Activated T-cell treated with anti-CD3 and anti-CD28 coated beads, Interleukin-2, amount 50 U/mL, for 1 hour (primary cell): ENCODE data around the gene DNM3.
"Not testable (repeated sequence)": the region's sequence is repeated elsewhere in the genome, so short reads cannot be mapped to it uniquely, and the experiment has no call there.

Experiments
- DNase-seq: peaks from one replicate; pipeline ENCODE4 v3.0.0-alpha.2; 2020

DNM3 gene

DNA sequence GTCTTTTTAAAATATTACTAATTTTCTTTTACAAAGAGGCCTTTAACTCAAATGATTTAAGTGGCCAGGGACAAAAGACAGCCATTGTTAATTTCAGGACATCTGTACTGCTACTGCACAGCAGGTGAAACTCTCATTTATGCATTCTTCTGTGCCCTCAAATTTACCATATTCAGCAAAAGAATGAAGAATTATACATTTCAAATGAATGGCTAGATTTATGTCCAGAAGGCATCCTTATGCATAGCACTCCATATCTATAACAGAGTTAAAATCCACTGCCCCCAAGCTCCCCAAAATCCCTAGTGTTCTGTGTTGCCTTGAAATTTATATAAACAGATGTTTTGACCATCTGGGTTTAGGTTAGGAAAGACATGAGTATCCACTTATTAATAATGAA is 202.6 kb downstream of the DNM3 start:
- no peak for DNase-seq

DNA sequence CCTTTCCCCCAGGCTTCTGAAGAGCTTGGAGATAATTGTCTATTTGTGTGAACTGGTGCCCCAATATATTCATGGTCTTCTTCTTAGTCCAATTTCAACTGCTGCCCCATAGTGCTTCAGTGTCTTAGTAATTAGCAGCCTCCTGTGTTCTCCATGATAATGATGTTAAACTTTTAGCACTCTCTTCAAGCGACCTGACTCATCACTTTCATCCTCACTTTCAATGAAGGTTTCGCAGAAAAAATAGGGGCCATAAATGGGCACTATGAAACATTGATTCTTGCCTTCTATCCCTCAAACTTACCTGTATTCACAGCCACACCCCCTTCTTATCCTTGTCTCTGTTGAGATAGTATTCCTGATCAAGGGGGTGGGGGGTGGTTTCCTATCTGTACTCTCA is 210.6 kb downstream of the DNM3 start:
- no peak for DNase-seq

DNA sequence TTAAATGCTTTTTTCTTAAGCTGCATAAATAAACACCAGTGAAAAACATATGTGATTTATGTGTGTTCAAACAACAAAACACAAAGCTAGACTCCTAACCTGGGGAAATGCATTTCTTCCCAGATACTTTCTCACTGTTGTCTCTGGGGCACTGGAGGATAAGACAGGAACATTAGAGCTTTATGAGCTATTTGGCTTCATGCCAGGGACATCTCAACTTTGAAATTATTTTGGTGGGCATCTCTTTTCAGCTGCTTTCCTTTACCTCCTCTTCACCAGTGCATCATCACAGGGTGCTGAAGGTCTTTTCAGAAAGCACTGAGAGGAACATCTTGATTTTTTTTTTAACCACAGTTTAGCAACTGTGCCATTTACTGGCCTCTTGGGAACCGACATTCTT is 212.9 kb downstream of the DNM3 start:
- no peak for DNase-seq

DNA sequence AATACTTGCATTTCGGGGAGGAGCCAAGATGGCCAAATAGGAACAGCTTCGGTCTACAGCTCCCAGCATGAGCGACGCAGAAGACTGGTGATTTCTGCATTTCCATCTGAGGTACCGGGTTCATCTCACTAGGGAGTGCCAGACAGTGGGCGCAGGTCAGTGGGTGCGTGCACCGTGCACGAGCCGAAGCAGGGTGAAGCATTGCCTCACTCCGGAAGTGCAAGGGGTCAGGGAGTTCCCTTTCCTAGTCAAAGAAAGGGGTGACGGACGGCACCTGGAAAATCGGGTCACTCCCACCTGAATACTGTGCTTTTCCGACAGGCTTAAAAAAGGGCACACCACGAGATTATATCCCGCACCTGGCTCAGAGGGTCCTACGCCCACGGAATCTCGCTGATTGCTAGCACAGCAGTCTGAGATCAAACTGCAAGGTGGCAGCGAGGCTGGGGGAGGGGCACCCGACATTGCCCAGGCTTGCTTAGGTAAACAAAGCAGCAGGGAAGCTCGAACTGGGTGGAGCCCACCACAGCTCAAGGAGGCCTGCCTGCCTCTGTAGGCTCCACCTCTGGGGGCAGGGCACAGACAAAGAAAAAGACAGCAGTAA is 214.6 kb downstream of the DNM3 start:
- DNase-seq, result not testable (repeated sequence)

DNA sequence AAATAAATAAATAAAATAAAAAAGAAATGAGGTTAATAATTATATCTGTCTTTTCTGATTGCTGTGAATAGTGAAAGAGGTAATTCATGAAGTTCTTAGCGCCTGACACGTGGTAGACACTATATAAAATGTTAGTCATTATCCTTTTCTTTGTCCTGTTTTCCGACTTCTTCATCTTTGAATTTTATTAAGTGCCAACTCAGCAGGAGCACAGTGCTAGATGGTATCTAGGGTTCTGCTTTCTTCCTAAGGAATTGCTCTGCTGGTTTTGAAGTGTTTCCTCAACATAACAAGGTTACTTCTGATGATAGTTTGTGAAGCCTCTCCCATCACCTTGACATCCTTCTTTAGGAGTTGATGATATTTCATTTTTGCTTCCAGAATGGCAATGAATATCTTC is 227.0 kb downstream of the DNM3 start:
- DNase-seq, result no peak

DNA sequence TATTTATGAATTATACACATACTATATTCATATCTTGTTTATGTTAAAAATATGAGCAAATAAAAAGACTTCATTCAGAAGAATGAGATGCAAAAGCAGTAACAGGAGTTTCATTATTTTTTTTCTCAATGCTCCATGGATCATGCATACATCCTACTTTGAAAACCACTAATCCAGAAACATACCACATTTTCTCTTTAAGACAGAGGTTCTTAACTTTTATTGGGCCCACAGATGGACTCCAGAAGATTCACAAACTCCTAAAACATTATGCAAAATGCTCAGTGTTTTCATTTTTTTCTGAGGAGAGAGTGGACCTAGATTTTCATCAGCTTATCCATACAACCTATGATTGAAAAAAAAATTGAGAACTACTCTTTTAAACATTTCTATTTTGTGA is 227.8 kb downstream of the DNM3 start:
- no peak for DNase-seq

DNA sequence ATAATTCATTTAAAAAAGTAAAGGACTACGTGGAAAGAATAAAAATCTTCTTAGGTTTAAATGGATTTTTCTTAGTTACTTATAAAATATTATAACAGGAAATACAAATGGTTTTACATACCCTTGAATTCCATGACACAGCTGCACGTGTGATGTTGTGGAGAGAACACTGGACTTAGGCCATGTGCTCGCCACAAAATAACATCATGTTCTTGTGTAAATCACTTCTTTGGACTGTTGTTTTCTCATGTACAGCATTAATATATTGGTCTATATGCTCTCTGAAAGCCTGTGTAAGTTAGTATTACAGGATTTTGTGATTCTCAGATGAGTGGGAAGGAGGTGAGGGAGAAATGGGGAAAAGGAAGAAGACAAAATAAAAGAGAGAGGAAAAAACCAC is 228.2 kb downstream of the DNM3 start:
- DNase-seq, result no peak

DNA sequence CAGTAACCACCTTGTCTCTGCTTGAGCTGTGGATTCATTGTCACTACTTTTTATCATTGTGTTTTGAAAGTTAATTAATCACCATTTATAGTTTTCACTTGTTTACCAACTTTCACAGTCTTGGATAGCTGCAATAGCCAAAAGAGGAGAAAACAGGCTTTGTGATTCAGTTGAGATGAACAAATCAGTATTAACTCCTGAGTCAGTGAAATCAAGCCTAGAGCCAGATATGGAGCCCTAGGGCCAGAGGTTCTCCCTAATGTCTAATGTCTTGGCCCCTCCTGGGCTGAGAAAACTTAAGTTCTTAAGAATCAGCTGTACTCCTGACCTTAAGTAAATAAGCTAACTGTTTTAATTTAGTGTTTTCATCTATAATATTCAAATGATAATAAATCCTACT is 228.8 kb downstream of the DNM3 start:
- DNase-seq, result no peak

DNA sequence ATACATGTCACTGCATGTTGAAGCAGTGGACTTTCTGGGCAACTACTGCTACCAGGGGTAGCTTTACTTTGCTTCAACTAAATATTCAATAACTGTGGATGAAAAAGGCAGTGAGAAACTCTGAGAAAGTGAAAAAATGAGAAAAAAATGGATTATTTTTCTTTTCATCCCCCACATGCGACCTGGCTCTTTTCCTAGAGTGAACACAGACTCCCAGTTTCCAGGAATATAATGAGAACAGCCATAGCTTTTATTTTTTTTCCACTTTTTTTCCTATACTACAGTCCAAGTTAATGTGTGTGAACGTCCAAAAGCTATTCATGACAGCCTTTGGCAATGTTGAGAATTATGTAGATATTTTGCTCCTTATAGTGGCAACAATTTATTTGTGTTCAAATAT is 230.4 kb downstream of the DNM3 start:
- no peak for DNase-seq

DNA sequence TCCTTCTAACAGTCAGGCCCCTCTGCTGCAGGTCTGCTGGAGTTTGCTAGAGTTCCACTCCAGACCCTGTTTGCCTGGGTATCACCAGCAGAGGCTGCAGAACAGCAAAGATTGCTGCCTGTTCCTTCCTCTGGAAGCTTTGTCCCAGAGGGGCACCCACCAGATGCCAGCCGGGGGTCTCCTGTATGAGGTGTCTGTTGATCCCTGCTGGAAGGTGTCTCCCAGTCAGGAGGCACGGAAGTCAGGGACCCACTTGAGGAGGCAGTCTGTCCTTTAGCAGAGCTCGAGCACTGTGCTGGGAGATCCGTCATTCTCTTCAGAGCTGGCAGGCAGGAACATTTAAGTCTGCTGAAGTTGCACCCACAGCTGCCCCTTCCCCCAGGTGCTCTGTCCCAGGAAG is 238.6 kb downstream of the DNM3 start:
- DNase-seq, result not testable (repeated sequence)

DNA sequence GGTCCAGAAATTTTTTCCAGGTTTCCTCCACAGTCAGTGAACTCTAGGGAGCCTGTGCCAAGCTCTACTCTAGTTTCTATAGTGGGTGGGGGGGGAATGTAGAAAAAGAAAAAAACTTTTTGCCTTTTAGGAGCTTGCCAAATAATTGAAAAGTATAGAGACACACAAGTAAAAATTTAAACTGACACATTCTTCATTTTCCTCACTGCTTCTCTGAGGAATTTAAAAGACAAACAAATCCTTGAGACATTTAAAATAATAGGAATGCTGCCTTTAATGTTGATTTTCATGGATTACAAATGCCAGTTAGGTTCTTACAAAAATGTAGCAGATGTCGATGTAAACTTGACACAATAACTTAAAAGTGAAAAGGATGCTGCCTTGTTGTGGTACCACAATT is 241.9 kb downstream of the DNM3 start:
- no peak for DNase-seq

DNA sequence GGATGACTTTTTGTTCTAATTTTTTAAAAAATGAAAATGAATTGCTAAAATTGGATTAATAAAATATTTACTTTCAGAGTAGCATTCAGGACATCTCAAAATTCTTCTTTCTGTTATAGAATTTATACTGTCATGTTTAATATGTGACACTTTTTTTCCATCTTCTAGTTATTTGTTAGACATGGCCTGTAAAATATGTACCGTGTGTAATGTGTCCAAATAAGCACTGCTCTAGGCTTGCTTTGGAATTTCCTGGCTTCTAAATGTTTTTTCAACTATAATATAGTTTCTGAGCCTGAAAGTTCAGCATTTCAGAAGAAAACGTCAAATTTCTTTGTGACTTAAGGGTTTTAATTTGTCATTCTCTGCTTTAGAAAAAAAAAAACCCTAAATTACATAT is 243.6 kb downstream of the DNM3 start:
- no peak for DNase-seq

DNA sequence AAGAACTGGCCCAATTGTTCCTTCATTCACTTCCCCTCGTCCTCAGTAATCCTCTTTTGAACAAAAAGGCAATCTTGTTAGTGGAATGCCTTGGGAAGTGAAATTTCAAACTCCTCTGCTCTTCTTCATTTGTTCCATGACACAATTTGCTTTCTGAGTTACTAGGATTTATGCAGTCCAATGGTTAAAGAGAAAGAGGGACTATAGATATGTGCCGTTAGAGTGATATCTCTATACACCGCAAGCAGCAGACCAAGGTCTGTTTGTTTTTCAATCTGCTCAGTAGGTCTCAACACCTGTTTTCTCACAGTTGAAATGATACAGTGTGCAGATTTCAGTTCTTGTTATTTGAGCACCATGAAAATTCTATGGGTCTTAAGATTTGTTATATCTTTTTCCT is 244.0 kb downstream of the DNM3 start:
- DNase-seq, result no peak

DNA sequence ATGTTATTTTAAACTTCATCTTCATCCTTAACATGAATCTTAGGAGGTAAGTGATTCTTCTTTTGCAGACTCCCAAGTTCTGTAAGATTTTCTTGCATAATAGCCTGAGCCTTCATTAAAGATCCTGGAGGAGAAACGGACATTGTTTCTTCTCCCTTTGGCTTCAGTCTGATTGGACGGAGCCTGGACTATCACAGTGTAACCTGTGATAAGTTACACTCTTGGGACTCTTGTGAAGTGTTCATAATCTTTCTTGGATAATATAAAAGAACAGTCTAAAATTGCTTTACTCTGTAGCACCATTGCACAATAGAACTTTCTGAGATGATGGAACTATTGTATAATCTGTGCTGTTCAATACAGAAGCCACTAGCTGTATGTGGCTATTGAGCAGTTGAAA is 244.8 kb downstream of the DNM3 start:
- no peak for DNase-seq

DNA sequence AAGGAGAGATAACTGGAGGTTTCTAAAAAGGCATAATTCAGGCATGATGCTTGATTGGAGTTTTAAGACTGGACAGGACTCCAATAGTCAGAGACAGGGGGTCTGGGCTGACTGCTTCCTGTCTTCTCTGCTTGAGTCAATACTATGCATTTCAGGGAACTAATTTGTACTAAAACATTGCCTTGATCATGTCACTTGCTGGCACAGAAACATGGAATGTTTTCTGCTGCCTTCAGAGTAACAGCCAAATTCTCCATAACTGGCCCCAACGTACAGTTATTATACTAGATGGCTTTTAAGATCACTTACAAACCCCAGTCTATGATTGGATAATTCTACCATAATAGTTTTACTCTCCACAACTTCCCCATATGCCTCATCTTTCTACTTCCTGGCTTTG is 247.0 kb downstream of the DNM3 start:
- no peak for DNase-seq

DNA sequence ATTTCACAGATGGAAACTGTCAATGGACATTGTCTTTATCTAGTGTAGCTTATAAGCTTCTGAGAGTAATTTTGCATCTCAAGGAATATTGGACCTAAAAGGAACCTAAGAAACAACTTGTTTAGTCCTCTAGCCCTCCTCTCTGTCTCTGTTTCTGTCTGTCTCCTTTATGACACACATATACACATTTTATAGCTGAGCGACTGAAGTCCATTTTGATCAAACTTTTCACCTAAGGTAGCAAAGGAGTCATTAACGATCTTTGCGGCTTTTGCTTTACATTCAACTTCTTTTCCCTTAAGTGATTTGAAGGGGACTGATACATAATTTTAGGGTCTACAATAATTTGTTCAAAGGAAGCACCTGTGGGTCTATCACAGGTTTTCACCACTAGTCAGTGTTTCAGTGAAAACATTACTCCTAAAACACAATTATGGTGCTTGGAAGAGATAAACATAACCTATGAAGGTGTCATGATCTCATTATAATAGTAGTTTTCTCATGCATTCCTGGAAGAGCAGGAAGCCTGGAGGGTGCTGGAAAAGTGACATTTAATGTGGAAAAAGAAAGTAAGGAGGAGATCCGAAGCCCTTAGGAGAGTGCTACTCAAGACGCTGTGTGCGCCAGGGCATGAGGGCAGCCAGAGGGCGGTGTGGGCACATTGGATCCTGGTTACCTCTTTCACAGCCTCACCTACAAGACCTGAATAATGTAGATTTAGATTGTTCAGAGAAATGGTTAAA is 248.6 kb downstream of the DNM3 start:
- DNase-seq, result peak; percentile 56

DNA sequence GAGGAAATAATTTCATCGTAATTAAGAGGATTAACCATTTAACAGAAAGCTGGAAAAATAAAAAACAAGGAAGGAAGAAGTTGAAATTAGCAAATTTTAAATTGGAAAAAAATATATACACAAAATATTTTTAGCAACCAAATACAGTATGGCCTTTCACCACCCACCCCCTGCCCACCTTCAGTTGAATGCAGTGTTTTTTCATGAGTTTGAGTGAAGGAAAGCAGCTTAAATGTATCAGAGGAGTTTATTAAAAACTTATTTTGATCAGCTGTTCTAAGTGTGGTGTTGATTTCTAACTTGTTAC is 249.2 kb downstream of the DNM3 start:
- DNase-seq, result no peak

DNA sequence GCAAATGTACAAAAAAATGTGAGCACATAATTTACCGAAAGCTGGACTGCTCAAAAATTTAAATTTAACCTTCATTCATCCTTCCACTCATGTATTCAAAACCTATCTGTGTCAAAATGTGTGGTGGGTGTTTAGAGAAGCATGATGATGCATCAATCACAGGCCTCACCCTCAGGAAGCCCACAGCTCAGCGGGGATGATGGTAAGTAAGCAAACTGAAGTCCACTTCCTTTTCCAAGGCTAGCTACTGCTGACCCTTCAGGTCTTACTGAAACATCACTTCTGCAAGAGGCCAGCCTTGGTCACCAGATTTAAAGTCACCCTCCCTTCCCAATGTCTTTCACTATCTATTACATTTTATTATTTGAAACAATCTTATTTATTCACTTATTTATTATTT is 254.5 kb downstream of the DNM3 start:
- no peak for DNase-seq

DNA sequence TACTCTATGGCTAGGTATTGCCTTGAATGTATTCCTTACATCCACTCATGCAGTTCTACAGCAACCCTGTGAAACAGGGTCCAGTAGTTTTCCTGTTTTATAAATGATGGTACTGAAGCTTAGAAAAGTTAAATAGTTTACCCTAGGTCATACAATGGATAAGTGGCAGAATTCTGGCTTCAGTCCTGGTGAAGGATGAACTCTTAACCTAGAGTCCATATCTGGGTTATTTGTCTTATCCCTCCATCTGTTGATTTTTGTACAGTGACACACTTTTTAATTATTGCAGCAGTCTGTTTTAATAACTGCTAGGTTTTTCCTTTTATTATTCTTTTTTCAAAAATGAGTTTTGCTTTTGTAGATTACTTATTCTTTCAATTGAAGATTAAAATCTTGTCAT is 263.9 kb downstream of the DNM3 start:
- no peak for DNase-seq

DNA sequence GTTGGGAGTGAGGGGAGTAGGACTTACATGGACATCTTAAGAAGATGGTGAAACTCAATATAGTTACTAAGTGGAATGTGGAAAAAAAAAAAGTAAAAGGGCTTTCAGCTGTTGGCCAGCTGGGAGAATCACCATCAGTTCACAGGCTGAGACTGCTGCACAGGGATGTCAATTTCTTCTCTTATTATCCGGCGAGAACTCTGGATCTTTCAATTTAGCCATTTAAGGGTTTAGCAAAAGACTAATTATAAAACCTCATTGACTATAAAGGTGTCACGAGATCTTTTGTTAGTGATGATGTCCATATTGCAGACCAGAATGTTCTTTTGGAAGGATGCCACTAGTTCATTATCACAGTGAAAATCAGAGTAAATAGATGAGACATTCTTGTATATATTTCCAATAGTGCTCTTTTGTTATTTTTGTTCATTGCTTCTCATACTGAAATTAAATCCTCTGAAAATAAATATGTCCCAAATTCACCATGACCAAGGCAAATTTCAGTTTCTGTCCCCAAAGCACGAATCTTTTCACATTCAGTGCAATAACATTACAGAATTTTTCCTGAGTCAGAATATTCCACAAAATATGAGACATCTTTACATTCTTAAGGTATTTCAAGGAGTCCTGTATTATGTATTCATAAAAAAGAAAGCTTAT is 266.1 kb downstream of the DNM3 start:
- no peak for DNase-seq

DNA sequence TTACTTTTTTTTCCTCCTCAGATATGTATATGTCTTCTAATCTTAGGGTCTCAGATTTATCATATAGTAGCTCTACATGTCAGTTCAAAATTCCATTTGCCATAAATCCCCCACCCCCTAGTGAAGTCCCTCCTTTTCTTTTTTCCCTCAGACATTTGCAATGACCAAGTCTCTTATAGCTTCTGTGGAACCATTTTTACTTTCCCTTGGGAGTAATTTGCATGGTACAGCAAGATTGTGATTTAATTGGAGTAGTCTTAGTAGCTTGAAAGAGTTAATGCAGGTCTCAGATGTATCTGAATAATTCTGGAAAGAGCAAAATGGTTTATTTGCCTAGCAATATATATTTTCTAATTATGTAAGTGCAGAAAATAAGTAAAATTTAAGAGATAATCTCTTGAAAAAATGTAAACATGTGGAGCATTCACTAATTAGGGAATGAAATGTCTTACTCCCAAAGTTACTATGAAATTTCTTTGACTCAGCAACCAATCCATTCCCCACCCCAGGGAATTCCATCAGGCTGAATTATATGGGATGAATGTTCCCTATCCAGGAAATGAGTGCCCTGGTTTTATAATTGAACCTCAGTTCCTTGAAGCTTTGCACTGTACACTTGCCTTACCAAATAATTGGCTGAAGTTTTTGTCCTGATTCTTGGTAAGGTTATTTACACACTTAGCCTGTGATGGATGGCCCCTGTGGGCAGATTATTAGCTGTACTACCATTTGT is 267.0 kb downstream of the DNM3 start:
- DNase-seq, result no peak

DNA sequence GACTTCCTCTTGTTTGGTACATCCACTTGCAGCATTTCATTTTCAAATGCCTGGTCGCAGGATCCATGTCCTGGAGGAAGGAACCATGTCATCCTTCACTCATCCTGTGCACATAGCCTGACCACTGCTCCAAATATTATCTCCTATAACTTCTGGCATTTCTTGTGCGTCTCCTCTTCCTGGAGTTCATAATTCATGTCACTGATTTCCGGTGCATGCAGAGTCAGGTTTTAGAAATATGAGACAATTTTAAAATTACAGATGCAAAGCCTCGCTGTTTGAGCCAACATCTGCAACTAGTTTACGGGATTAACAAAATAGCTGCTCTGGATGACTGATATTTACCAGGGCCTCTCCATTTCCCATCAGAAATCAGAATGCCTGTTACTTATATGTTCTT is 268.1 kb downstream of the DNM3 start:
- DNase-seq, result no peak

DNA sequence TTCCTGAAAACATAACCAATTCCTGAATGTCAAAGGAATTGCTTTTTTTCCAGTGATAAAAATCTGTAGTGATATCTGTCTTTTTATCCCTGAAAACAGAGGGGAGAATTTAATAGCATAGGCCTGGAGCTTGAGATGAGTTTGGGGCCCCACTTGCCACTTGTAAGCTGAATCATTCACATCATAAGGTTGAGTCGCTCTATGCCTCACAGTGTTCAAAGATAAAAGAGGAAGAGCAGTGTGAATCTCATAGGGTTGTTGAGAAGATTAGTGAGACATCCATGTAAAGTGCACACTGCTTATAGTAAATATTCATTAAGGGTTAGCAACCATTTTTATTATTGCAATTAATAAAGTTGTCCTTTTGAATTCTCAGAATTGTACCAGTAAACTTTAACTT is 271.3 kb downstream of the DNM3 start:
- DNase-seq, result no peak

DNA sequence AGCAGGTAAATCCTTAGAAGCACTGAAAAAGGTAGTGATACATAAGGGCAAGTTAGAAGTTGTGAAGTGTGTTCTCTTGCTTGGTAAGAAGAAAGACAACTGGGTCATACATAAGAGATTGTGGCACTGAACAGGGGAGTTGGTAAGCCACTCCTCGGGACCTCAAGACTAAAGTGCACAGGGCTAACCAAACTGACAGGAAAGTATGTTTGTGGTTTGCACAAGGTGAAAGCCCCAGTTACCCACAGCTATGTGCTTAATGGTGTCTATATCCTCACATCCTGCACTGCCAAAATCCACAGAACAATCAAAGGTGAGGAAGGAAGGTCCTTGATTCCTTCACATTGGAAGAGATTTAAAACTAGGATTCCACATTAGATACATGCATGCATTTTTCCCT is 276.5 kb downstream of the DNM3 start:
- DNase-seq, result no peak
